Testis (tissue), 3 donors: ENCODE results near the gene NOC2L. TPM values are rescaled to one million over a fixed set of nuclear protein-coding genes. Genes with fewer than 3 reads are reported as not detected.

Experiments used
- DNase-seq: peaks from one replicate; pipeline ENCODE4 v3.0.0-alpha.2; 2019
- H3K27ac ChIP-seq, 2 donors: fragments of 200-600 bp; sonication (generic); one replicate each; pipeline ENCODE4 v1.5.1; 2019
- H3K27me3 ChIP-seq: fragments of 200-600 bp; sonication (generic); one replicate; pipeline ENCODE4 v1.5.1; 2019
- H3K36me3 ChIP-seq: fragments of 200-600 bp; sonication (generic); one replicate; pipeline ENCODE4 v1.5.1; 2017; ENCODE audit warnings: low read depth; ENCODE audit errors: missing control alignments
- H3K4me1 ChIP-seq: fragments of 200-600 bp; sonication (generic); one replicate; pipeline ENCODE4 v1.5.1; 2019
- H3K4me3 ChIP-seq, 2 donors: fragments of 200-600 bp; sonication (generic); one replicate each; pipeline ENCODE4 v1.5.1; 2017 to 2019
- H3K9me3 ChIP-seq: fragments of 200-600 bp; sonication (generic); one replicate; pipeline ENCODE4 v1.5.1; 2017
- POLR2A ChIP-seq: fragments of 450-650 bp; IDR thresholded peaks from one replicate; pipeline ENCODE4 v1.6.1; 2017; ENCODE audit warnings: antibody characterized with exemption, mild to moderate bottlenecking, moderate library complexity
- WGBS, 2 donors: methylation state at CpG; one replicate each; pipeline ENCODE4 v1.1.5; 2018; 5-methylcytosine and 5-hydroxymethylcytosine counted together
- intact Hi-C: fragments of 100-400 bp; cut with DNase I; formaldehyde crosslinking; loops from one replicate; pipeline ENCODE4 v1.15.1; 2023; ENCODE audit warnings: low total_unique reads
- polyA plus RNA-seq: library from polyadenylated mRNA; stranded (reverse); fragments of 350-450 nt; fragmentation: Illumina TruSeq; extraction: RNeasy Lipid Tissue Mini Kit (QIAGEN cat#74804); gene quantifications from one replicate; pipeline ENCODE4 v1.2.3, GENCODE V29; 2014; ENCODE audit warnings: low read depth, low replicate concordance; ENCODE audit not compliant: insufficient read depth
- total RNA-seq, 2 donors: library from RNA; depleted of rRNA; stranded (reverse); fragments of >200 nt; gene quantifications; one replicate each; pipeline ENCODE4 v1.2.3, GENCODE V29; 2016
- TF ChIP-seq, protein P1 (sequence below), 3 experiments: fragments of 450-650 bp in 2 of 3; fragments of 200-600 bp in 1 of 3; sonication (generic) in 1 of 3; IDR thresholded peaks; one replicate each; pipeline ENCODE4 v1.5.1; 2016 to 2019; ENCODE audit warnings: antibody characterized with exemption in 3 of 3, mild to moderate bottlenecking in 2 of 3, moderate library complexity in 1 of 3

Gene NOC2L
- total and polyA plus RNA-seq, 3 donors from 2014 or later: 78.3 to 94.0 (median 82.5) TPM

DNA sequence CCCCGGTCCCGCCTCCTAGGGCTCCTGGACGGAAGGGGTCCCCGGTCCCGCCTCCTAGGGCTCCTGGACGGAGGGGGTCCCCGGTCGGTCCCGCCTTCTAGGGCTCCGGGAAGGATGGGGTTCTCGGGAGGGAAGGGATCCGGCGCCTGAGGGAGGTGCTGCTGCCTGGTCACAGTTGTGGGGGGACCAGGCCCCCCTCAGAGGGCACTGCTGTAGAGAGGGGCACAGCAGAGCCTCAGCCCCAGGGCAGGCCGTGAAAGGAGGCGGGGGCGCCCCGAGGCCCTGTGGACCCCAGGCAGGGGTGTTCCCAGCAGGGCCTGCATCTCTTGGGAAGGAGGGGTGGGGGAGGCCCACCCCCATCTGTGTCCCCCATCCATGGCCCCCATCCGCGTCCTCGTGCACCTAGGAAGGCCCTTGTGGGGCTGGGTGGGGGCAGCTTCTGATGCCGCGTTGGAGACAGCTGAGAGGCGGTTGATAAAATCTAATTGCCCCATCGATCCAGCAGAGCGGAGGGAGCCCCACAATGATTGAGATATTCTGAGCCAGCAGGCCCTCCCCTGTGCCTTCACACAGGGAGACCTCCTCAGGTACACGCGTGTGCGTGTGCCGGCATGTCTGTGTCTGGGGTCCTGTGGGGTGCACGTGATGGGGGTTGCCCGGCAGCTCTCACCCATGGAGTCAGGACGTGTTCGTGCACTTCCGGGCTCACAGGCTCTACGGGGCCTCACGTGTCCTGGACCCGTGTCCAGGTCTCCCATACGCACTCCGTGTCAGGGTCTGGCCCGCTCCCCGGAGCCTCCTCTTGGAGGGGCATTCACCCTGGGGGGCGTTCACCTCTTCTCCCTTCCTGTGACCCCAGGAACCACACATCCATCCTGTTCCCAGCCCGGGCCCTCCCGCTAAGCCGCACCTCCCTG is 22.4 kb downstream of the NOC2L start:
- H3K4me1 ChIP-seq: peaks cover 23% of the 10 kb centered on the region
- H3K9me3 ChIP-seq: no peaks in the 10 kb centered on the region
- DNase-seq: no peak
- no peaks in the 10 kb centered on the region for H3K27me3 ChIP-seq
- H3K4me3 ChIP-seq: no peak overlapping the region
- 80% methylated on average over 22 to 43 of the region's 45 CpGs for WGBS, 2 donors
- H3K27ac ChIP-seq: no peak overlapping the region
- TF ChIP-seq, protein P1, sequence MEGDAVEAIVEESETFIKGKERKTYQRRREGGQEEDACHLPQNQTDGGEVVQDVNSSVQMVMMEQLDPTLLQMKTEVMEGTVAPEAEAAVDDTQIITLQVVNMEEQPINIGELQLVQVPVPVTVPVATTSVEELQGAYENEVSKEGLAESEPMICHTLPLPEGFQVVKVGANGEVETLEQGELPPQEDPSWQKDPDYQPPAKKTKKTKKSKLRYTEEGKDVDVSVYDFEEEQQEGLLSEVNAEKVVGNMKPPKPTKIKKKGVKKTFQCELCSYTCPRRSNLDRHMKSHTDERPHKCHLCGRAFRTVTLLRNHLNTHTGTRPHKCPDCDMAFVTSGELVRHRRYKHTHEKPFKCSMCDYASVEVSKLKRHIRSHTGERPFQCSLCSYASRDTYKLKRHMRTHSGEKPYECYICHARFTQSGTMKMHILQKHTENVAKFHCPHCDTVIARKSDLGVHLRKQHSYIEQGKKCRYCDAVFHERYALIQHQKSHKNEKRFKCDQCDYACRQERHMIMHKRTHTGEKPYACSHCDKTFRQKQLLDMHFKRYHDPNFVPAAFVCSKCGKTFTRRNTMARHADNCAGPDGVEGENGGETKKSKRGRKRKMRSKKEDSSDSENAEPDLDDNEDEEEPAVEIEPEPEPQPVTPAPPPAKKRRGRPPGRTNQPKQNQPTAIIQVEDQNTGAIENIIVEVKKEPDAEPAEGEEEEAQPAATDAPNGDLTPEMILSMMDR (IDR thresholded peaks at IDR 0.05): no peak
- TF ChIP-seq POLR2A: no peak
- intact Hi-C loops: no loop called here
- H3K36me3 ChIP-seq: no peaks in the 10 kb centered on the region

- DNase-seq: no peak
- no peak overlapping the region for H3K4me3 ChIP-seq
- TF ChIP-seq POLR2A: no peak
- TF ChIP-seq, protein P1 (IDR thresholded peaks at IDR 0.05): no peak
- peaks cover 17% of the 10 kb centered on the region for H3K4me1 ChIP-seq
- no peaks in the 10 kb centered on the region for H3K9me3 ChIP-seq
- H3K36me3 ChIP-seq: no peaks in the 10 kb centered on the region
- 17 to 39% methylated on average over 6 to 30 of the region's 30 CpGs for WGBS, 2 donors
- intact Hi-C loops: no loop called here
- no peaks in the 10 kb centered on the region for H3K27me3 ChIP-seq
- no peak overlapping the region for H3K27ac ChIP-seq
Measured at GRCh38 chr1:935751-936231, 23.3 kb downstream of the NOC2L start.

- WGBS, 2 donors: 15 to 56% methylated on average over 18 to 37 of the region's 37 CpGs
- Histone ChIP-seq H3K36me3 (no peaks in the 10 kb centered on the region), H3K27me3 (no peaks in the 10 kb centered on the region), H3K4me1 (peaks cover 17% of the 10 kb centered on the region), H3K9me3 (no peaks in the 10 kb centered on the region), H3K4me3 (no peak overlapping the region), H3K27ac (no peak overlapping the region)
- TF ChIP-seq, protein P1 (IDR thresholded peaks at IDR 0.05): no peak
- TF ChIP-seq POLR2A: no peak
- no peak for DNase-seq
- intact Hi-C loops: no loop called here
Measured at GRCh38 chr1:934991-935750, 23.9 kb downstream of the NOC2L start.

DNA sequence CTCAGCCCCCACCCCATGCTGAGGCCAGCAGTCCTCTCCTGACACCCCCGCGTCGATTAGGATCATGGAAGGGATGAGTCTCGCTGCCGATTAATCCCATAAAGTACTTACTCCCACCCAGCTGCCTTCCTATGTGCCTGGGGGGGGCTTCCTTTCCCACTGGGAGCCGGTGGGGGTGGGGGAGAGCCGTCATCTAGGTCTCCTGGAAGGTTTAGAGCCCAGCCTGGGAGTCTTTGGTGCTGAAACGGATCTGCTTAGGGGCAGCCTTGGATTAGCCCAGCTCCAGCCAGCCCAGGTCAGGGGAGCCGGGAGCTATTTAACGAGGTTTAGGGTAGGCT is 25.5 kb downstream of the NOC2L start:
- no peak for TF ChIP-seq POLR2A
- TF ChIP-seq, protein P1 (IDR thresholded peaks at IDR 0.05): no peak
- H3K9me3 ChIP-seq: no peaks in the 10 kb centered on the region
- WGBS, 2 donors: 34 to 81% methylated on average over 4 to 9 of the region's 10 CpGs
- DNase-seq: no peak
- H3K27ac ChIP-seq: no peak overlapping the region
- H3K4me3 ChIP-seq: no peak overlapping the region
- intact Hi-C loops: no loop called here
- no peaks in the 10 kb centered on the region for H3K36me3 ChIP-seq
- H3K4me1 ChIP-seq: peaks cover 12% of the 10 kb centered on the region
- no peaks in the 10 kb centered on the region for H3K27me3 ChIP-seq
